GM18505 (cell line): ENCODE data around the gene TYW1.
"Not testable (repeated sequence)": the region's sequence is repeated elsewhere in the genome, so short reads cannot be mapped to it uniquely, and the experiment has no call there.

Source experiments
- ATAC-seq: cut with Tn5 transposase; IDR thresholded peaks from one replicate; pipeline ENCODE4 v1.9.1; 2021; ENCODE audit not compliant: unreplicated experiment
- POLR2A ChIP-seq: IDR thresholded peaks from 4 replicates; pipeline ENCODE4 v1.6.1; 2011; ENCODE audit warnings: borderline replicate concordance; ENCODE audit not compliant: insufficient read depth, insufficient read length; ENCODE audit errors: extremely low read depth

TYW1 gene

GRCh38 chr7:66970310-66970709, 26.3 kb upstream of the TYW1 start:
- no peak for ATAC-seq
- no peak for TF ChIP-seq POLR2A

- no peak for TF ChIP-seq POLR2A
- ATAC-seq = no peak
Observed at GRCh38 chr7:66974986-66975590, 21.5 kb upstream of the TYW1 start.

- not testable (repeated sequence) for ATAC-seq
Observed at GRCh38 chr7:66978312-66978711, 18.3 kb upstream of the TYW1 start.

- ATAC-seq = not testable (repeated sequence)
Observed at GRCh38 chr7:66979013-66979412, 17.6 kb upstream of the TYW1 start.

- not testable (repeated sequence) for ATAC-seq
Observed at GRCh38 chr7:66980336-66980735, 16.3 kb upstream of the TYW1 start.

- ATAC-seq = not testable (repeated sequence)
Observed at GRCh38 chr7:66989552-66989951, 7.1 kb upstream of the TYW1 start.

GRCh38 chr7:66994051-66994450, 2.6 kb upstream of the TYW1 start:
- ATAC-seq = not testable (repeated sequence)

GRCh38 chr7:66994691-66995049, 2.0 kb upstream of the TYW1 start:
- ATAC-seq = peak; percentile 21

GRCh38 chr7:66995050-66995776, 1.4 kb upstream of the TYW1 start, which contains the start of gene SBDS:
TSS of gene SBDS (minus strand) at chr7:66995586. CDS start at chr7:66995417, 169 bp downstream.
- ATAC-seq = peak; percentile 66
- peak; percentile 92 for TF ChIP-seq POLR2A

- ATAC-seq = not testable (repeated sequence)
Observed at GRCh38 chr7:67000601-67001258, 4.1 kb downstream of the TYW1 start.

GRCh38 chr7:67004145-67004544, 7.5 kb downstream of the TYW1 start:
- ATAC-seq = not testable (repeated sequence)

GRCh38 chr7:67006965-67007364, 10.3 kb downstream of the TYW1 start:
- ATAC-seq = no peak

GRCh38 chr7:67008260-67008659, 11.6 kb downstream of the TYW1 start:
- TF ChIP-seq POLR2A = no peak
- no peak for ATAC-seq

More at GRCh38 chr7:67006965-67007364, 10.3 kb downstream of the TYW1 start:
- TF ChIP-seq POLR2A = no peak

GRCh38 chr7:67009677-67010076, 13.0 kb downstream of the TYW1 start:
- not testable (repeated sequence) for ATAC-seq

- not testable (repeated sequence) for ATAC-seq
Observed at GRCh38 chr7:67014076-67014622, 17.5 kb downstream of the TYW1 start.

GRCh38 chr7:67017971-67018370, 21.3 kb downstream of the TYW1 start:
- not testable (repeated sequence) for ATAC-seq
